Prostate gland (tissue), 2 donors: Measurements from ENCODE around the gene DAZAP1.

Source experiments
- POLR2AphosphoS5 ChIP-seq: sonication (generic); formaldehyde crosslinking; IDR thresholded peaks from one replicate; pipeline ENCODE4 v1.6.1; 2017; ENCODE audit warnings: antibody characterized with exemption
- TF ChIP-seq, protein P1 (sequence below), 4 experiments: fragments of 200-600 bp in 2 of 4; fragments of 450-650 bp in 2 of 4; sonication (generic) in 2 of 4; IDR thresholded peaks; 1 replicate in 3 of 4; 2 replicates in 1 of 4; pipeline ENCODE4 v1.5.1; 2016 to 2019; ENCODE audit warnings: antibody characterized with exemption in 4 of 4, mild to moderate bottlenecking in 2 of 4, moderate library complexity in 2 of 4

DNA sequence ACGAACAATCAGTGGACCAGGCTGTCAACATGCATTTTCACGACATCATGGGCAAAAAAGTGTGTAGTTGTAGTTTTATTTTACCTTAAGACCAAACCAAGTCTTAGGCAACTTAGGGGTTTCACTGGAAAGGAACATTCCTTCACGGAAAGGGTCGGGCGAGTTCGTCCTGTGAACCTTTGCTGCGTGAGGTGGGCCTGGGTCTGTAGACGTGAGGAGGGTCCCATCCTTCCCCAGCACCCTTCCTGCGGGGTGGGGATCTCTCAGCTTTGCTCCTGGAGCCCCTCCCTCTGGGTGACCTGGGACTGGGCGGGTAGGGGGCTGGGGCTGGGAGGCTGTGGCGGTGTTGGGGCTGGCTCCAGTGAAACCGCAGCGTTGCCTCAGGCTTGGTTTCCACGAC, 18.5 kb downstream of the DAZAP1 start:
- TF ChIP-seq POLR2AphosphoS5: no peak
- TF ChIP-seq, protein P1, sequence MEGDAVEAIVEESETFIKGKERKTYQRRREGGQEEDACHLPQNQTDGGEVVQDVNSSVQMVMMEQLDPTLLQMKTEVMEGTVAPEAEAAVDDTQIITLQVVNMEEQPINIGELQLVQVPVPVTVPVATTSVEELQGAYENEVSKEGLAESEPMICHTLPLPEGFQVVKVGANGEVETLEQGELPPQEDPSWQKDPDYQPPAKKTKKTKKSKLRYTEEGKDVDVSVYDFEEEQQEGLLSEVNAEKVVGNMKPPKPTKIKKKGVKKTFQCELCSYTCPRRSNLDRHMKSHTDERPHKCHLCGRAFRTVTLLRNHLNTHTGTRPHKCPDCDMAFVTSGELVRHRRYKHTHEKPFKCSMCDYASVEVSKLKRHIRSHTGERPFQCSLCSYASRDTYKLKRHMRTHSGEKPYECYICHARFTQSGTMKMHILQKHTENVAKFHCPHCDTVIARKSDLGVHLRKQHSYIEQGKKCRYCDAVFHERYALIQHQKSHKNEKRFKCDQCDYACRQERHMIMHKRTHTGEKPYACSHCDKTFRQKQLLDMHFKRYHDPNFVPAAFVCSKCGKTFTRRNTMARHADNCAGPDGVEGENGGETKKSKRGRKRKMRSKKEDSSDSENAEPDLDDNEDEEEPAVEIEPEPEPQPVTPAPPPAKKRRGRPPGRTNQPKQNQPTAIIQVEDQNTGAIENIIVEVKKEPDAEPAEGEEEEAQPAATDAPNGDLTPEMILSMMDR (IDR thresholded peaks at IDR 0.05): no peak
